Left lung (tissue), 10 donors: ENCODE data around the gene POTEF. TPM values are rescaled to one million over a fixed set of nuclear protein-coding genes. Genes with fewer than 3 reads are reported as not detected.
A peak's percentile ranks its signal among the peaks of the same experiment; 100 is the strongest.
"Not testable (repeated sequence)": the region's sequence is repeated elsewhere in the genome, so short reads cannot be mapped to it uniquely, and the experiment has no call there.

Source experiments
- ATAC-seq: fragments of 200-7000 bp; cut with Tn5 transposase; one replicate; pipeline ENCODE4 v1.9.1; 2020; ENCODE audit warnings: moderate library complexity
- DNase-seq, 4 donors: peaks; one replicate each; pipeline ENCODE4 v3.0.0-alpha.2; 2013 to 2020
- H3K27ac ChIP-seq, 2 donors: fragments of 200-600 bp; sonication (generic) in 1 of 2; one replicate each; pipeline versions ENCODE4 v1.5.0 to v1.8.0; 2020 to 2021
- H3K27me3 ChIP-seq, 2 donors: fragments of 200-600 bp; sonication (generic) in 1 of 2; one replicate each; pipeline versions ENCODE4 v1.5.0 to v1.8.0; 2020 to 2021
- H3K36me3 ChIP-seq, 2 donors: fragments of 200-600 bp; sonication (generic) in 1 of 2; one replicate each; pipeline versions ENCODE4 v1.5.0 to v1.8.0; 2020 to 2021
- H3K4me1 ChIP-seq, 2 donors: fragments of 200-600 bp; one replicate each; pipeline ENCODE4 v1.8.0; 2021
- H3K4me3 ChIP-seq, 2 donors: fragments of 200-600 bp; sonication (generic) in 1 of 2; one replicate each; pipeline versions ENCODE4 v1.5.0 to v1.8.0; 2020 to 2021; ENCODE audit warnings: mild to moderate bottlenecking in 1 of 2
- H3K9me3 ChIP-seq, 2 donors: fragments of 200-600 bp; sonication (generic) in 1 of 2; one replicate each; pipeline versions ENCODE4 v1.5.0 to v1.8.0; 2020 to 2021
- CTCF ChIP-seq, 2 donors: fragments of 200-600 bp; sonication (generic) in 1 of 2; IDR thresholded peaks; one replicate each; pipeline versions ENCODE4 v1.5.0 to v1.8.0; 2021; ENCODE audit warnings: antibody characterized with exemption in 2 of 2
- intact Hi-C, 2 donors: fragments of 100-400 bp; cut with DNase I; formaldehyde crosslinking; loops; one replicate each; pipeline versions ENCODE4 v1.11.2 to v1.14.2; 2022
- polyA plus RNA-seq, 6 donors: library from polyadenylated mRNA; unstranded; fragments of 120-200 nt; gene quantifications; one replicate each; pipeline ENCODE4 v1.2.1, GENCODE V29; 2013; ENCODE audit not compliant: insufficient read length in 6 of 6
- total RNA-seq, 2 donors: library from RNA; stranded (reverse); fragmentation: NEBNext Ultra II Directional; extraction: Animal tissue kit (Norgen Biotek cat#: 25700); gene quantifications; one replicate each; pipeline ENCODE4 v1.2.1, GENCODE V29; 2021
- donor health status: DM: no; HTN: yes; CAD: no.
- donor health status: DM: no; HTN: no; CAD: no.

The POTEF gene
- total and polyA plus RNA-seq, 8 donors, result 0.06 to 0.47 (median 0.17) TPM; not detected in 3

DNA sequence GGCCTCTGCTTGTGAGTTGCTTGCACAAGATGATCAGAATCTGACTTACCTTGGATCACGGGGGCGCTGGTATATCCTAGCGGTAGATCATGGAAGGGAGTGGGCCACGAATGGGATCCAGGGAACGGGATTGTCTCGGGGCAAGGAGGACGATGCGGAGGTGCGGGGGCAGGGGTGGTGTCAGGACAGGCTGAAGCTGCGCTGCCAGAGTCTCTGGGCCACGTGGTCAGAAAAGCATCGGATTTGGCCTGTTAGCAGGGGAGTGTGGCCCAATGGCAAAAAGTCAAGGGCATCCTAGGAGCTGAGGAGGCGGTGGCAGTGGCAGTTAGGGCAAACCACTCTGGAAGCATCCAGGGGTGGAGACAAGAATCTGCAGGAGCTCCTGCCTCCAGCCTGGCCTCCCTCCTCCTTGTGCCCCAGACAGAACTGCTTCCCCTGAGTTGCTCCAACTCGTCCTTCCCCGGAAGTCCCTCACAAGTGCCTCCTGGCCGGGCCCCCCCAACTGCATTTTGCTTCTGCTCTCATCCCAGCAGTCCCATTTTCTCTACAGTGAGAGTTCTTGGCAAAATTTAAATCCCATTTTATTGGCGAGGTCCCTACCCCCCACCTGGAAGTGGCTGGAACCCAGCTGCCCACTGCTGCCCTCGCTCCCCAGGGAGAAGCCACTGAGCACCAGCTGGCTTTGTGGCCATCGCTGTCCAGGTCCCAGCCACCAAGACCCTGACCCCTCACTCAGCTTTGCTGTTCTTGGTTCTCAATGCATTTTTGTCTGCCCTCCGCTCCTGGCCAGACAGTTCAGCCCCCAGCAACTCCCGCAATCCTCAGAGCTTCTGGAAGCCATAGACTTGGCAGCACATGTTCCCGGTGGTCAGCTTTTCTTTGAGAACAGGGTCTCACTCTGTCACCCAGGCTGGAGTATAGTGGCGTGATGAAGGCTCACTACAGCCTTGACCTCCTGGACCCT lies 21.4 kb upstream of the POTEF start:
- Histone ChIP-seq H3K36me3 (peaks cover 0 to 42% of the 10 kb centered on the region in 2 donors), H3K9me3 (no peaks in the 10 kb centered on the region), H3K4me1 (no peaks in the 10 kb centered on the region), H3K27ac (no peak overlapping the region), H3K4me3 (no peak overlapping the region), H3K27me3 (peaks cover 0 to 21% of the 10 kb centered on the region in 2 donors)
- DNase-seq, result peak in 1 of 4 donors; percentile 72
- intact Hi-C loops, result no loop called here
- no peak for TF ChIP-seq CTCF (IDR thresholded peaks at IDR 0.05)
- no peak for ATAC-seq

- peaks cover 0 to 22% of the 10 kb centered on the region in 2 donors for H3K36me3 ChIP-seq
- DNase-seq, H3K4me3 ChIP-seq, H3K27ac ChIP-seq, H3K9me3 ChIP-seq, H3K4me1 ChIP-seq, ATAC-seq, intact Hi-C loops: not testable (repeated sequence)
- peaks cover 0 to 40% of the 10 kb centered on the region in 2 donors for H3K27me3 ChIP-seq
These were observed 19.5 kb upstream of the POTEF start for GRCh38 chr2:130148515-130148914.

DNA sequence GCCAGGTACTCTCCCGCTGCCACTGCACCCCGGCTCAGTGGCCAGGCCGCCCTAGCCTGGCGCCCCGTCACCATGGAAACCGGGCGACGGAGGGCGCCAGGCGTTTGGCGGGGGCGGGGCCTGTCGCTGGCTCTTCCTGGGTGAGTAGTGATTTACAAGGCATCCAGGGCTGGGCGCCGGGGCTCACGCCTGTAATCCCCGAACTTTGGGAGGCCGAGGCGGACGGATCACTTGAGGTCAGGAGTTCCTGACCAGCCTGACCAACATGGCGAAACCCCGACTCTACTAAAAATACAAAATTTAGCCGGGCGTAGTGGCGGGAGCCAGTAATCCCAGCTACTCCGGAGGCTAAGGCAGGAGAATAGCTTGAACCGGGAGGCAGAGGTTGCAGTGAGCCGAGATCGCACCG lies 16.0 kb upstream of the POTEF start, which contains the start of gene CCDC74B:
Gene CCDC74B, minus strand, starts transcription at position 107 of the 409 bp plus-strand sequence. CDS start 116 bp downstream, outside the sequence.
- peak in 3 of 4 donors; percentile 14 to 69 (median 43) for DNase-seq
- intact Hi-C loops, result not testable (repeated sequence)

DNA sequence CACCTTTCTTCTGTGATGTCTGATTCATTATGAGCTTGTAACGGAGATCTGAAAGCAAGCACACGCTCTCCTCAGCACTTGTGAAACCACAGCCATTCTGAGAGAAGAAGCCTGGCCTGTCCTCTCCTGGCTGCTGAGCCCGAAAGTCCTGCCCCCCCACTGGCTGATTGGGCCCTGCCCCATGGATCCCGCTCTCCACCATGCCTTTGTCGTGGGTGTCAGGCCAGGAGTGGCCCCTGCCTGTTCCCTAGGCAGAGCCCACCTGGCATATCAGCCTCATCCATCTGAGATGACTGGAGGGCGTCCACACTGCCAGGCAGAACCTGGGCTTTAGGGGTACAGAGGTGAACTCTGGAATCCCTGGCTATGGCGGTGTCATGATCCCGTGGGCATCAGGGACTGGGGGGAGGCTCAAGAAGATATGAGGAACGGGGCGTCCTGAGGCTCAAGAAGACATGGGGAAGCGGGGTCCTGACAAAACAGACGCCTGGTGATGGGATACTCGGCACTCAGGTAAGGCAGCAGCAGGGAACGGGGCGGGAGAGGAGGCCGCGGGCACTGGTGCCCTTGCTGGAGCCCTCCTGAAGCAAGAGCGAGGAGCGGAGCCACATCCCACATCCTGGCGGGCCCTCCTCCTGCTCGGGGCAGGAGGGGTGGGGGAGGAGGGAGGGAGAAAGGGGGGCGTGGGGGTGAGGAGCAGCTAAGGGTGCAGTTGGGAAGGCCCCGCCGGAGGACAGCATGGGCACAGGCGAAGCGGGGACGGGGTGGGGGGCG lies 14.4 kb upstream of the POTEF start:
- intact Hi-C loops, ATAC-seq: not testable (repeated sequence)

More for the DNA sequence above, 16.0 kb upstream of the POTEF start, which contains the start of gene CCDC74B:
- not testable (repeated sequence) for H3K36me3 ChIP-seq, H3K4me1 ChIP-seq, H3K27ac ChIP-seq, H3K9me3 ChIP-seq
- ATAC-seq, result peak; percentile 90
- Histone ChIP-seq H3K27me3 (peaks cover 0 to 54% of the 10 kb centered on the region in 2 donors), H3K4me3 (peak within 1 kb of the TSS; percentile 5 to 17)

GRCh38 chr2:130142396-130143265 lies 13.6 kb upstream of the POTEF start:
- intact Hi-C loops, H3K4me1 ChIP-seq, ATAC-seq, H3K9me3 ChIP-seq, H3K27ac ChIP-seq, H3K36me3 ChIP-seq, H3K4me3 ChIP-seq: not testable (repeated sequence)
- H3K27me3 ChIP-seq, result peaks cover 0 to 54% of the 10 kb centered on the region in 2 donors
- DNase-seq, result peak in 1 of 4 donors; percentile 29

More for the DNA sequence above, 14.4 kb upstream of the POTEF start:
- not testable (repeated sequence) for H3K27ac ChIP-seq, H3K4me3 ChIP-seq, H3K36me3 ChIP-seq, H3K4me1 ChIP-seq, H3K9me3 ChIP-seq
- peak in 1 of 4 donors; percentile 41 for DNase-seq
- H3K27me3 ChIP-seq, result peaks cover 0 to 54% of the 10 kb centered on the region in 2 donors

DNA sequence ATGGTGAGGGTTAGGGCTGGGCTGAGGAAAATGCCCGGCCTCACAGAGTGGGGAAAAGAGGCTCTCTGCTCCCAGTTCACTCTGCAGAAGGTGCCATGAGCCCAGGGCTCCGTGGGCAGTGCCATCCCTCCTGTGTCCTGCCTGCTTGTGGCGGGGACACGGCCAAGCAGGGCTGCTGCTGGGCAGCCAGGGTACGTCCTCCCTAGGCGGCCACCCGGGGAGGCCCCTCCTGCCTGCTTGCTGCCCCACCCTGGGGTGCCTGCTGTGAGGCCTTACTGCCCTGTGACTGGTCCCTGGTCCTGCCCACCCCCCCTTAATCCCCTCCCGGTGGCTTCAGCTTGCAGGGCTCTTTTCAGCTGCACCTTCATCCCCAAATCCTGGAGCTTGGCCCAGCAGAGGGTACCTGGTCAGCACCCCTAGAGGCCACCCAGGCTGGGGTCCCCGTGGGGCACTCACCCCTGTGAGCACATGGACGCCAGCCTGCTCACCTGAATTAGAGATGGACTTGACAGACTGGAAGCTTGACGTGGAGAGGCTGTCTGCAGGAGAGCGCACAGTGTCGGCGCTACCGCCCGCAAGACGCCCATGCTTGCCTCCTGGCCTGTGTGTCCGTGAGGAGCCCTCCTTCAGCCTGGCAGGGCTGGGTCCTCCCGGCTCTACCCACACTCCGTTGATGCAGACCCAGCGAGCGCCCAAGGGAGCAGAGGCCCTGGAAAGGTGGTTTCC lies 12.8 kb upstream of the POTEF start:
- intact Hi-C loops, H3K36me3 ChIP-seq, H3K4me3 ChIP-seq, H3K4me1 ChIP-seq, H3K27ac ChIP-seq, ATAC-seq, H3K9me3 ChIP-seq: not testable (repeated sequence)
- DNase-seq, result peak in 1 of 4 donors; percentile 63
- peaks cover 0 to 46% of the 10 kb centered on the region in 2 donors for H3K27me3 ChIP-seq

- H3K36me3 ChIP-seq, DNase-seq, H3K4me3 ChIP-seq, H3K27ac ChIP-seq, H3K9me3 ChIP-seq, H3K4me1 ChIP-seq, intact Hi-C loops, ATAC-seq: not testable (repeated sequence)
- H3K27me3 ChIP-seq, result peaks cover 0 to 38% of the 10 kb centered on the region in 2 donors
These were observed 12.0 kb upstream of the POTEF start for GRCh38 chr2:130141002-130141401.

DNA sequence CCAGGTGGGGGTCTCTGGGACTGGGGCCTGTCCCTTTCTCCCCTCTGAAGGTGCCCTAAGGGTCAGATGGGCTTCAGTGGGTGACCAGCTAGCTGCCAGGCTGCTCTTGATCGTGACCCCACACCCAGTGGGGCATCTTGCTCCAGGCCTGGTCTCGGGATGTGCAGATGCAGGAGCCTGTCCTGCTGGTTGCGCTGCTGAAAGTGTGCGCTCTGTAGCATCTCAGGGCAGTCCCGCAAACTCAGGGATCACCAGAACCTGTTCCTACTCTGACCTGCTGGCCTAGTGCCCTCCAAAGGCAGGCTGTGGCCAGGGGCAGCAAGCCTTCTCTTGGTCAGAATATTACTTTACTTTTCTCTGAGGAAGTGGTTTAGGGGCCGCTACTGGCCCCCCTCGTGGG lies 11.5 kb upstream of the POTEF start:
- DNase-seq, H3K4me3 ChIP-seq, ATAC-seq, H3K9me3 ChIP-seq, intact Hi-C loops, H3K27ac ChIP-seq, H3K4me1 ChIP-seq, H3K36me3 ChIP-seq: not testable (repeated sequence)
- peaks cover 0 to 33% of the 10 kb centered on the region in 2 donors for H3K27me3 ChIP-seq

GRCh38 chr2:130139331-130140280 lies 10.6 kb upstream of the POTEF start:
- DNase-seq, ATAC-seq, H3K27ac ChIP-seq, H3K4me3 ChIP-seq, intact Hi-C loops, H3K4me1 ChIP-seq, H3K36me3 ChIP-seq, H3K9me3 ChIP-seq: not testable (repeated sequence)
- peaks cover 0 to 24% of the 10 kb centered on the region in 2 donors for H3K27me3 ChIP-seq
